HCT116 (cell line): ENCODE measurements around the gene CHST15. TPM values are rescaled to one million over a fixed set of nuclear protein-coding genes. Genes with fewer than 3 reads are reported as not detected.

Source experiments
- ATAC-seq: fragments of 200-7000 bp; cut with Tn5 transposase; 2 replicates; pipeline ENCODE4 v1.9.1; 2020; ENCODE audit warnings: mild to moderate bottlenecking, moderate library complexity
- BruUV-seq: library from RNA; stranded (reverse); fragments of 400-500 nt; replicated peaks from 2 replicates; lab custom pipeline; 2021; lab: Mats Ljungman, UMichigan
- CTCF ChIA-PET: fragments of 300-600 bp; sonication (Branson Sonifier 250); formaldehyde crosslinking; loops from one replicate; lab custom pipeline; 2021; ENCODE audit warnings: antibody characterized with exemption; lab: Charles Lee
- POLR2A ChIA-PET: fragments of 300-600, 350-600 bp; sonication (Branson Sonifier 250); formaldehyde crosslinking; loops from one replicate; lab custom pipeline; 2021; ENCODE audit warnings: antibody characterized with exemption; lab: Charles Lee
- RAD21 ChIA-PET, 2 experiments: fragments of 300-600 bp; sonication (Branson Sonifier 250); formaldehyde crosslinking; loops; one replicate each; lab custom pipeline; 2023; ENCODE audit warnings: low total read pairs in 2 of 2; ENCODE audit not compliant: uncharacterized antibody in 2 of 2, unreplicated experiment in 2 of 2, low non-redundant PET in 1 of 2; lab: Charles Lee
- DNase-seq: peaks from one replicate; pipeline ENCODE4 v3.0.0-alpha.2; 2010; ENCODE audit warnings: low read depth, low spot score
- H2AFZ ChIP-seq: fragments of 200-600 bp; shearing (Covaris generic), sonication (generic); 2 replicates; pipeline ENCODE4 v1.6.1; 2017; ENCODE audit warnings: low read depth, mixed run types, mixed read lengths, antibody characterized with exemption, low read length; ENCODE audit not compliant: poor library complexity, severe bottlenecking
- H3K27ac ChIP-seq: 2 replicates; pipeline ENCODE4 v1.5.1; 2012; ENCODE audit warnings: low read depth, low read length
- H3K27me3 ChIP-seq: fragments of 200-600 bp; sonication (generic); 2 replicates; pipeline ENCODE4 v1.6.1; 2016; ENCODE audit warnings: mixed run types, low read length, mixed read lengths; ENCODE audit not compliant: insufficient read depth
- H3K36me3 ChIP-seq, 2 experiments: fragments of 200-500 bp in 1 of 2; fragments of 200-600 bp in 1 of 2; sonication (Bioruptor generic) in 1 of 2; sonication (generic) in 1 of 2; 2 replicates each; pipeline versions ENCODE4 v1.5.1 to v1.6.1; 2014 to 2016; ENCODE audit warnings: low read length in 2 of 2, inconsistent platforms in 1 of 2, mixed read lengths in 1 of 2, mixed run types in 1 of 2; ENCODE audit not compliant: insufficient read depth in 2 of 2, control insufficient read depth in 1 of 2
- H3K4me1 ChIP-seq, 2 experiments: fragments of 200-600 bp in 1 of 2; sonication (generic) in 1 of 2; 2 replicates each; pipeline versions ENCODE4 v1.5.1 to v1.6.1; 2012 to 2017; ENCODE audit warnings: low read length in 2 of 2, inconsistent platforms in 1 of 2, mild to moderate bottlenecking in 1 of 2, mixed read lengths in 1 of 2, mixed run types in 1 of 2, moderate library complexity in 1 of 2; ENCODE audit not compliant: insufficient read depth in 2 of 2, control insufficient read depth in 1 of 2
- H3K4me2 ChIP-seq: fragments of 200-600 bp; sonication (generic); 2 replicates; pipeline ENCODE4 v1.6.1; 2017; ENCODE audit warnings: mixed run types, low read length, mixed read lengths
- H3K4me3 ChIP-seq, 2 experiments: fragments of 200-600 bp in 1 of 2; sonication (generic) in 1 of 2; replicated peaks in 1 of 2; 2 replicates each; pipeline ENCODE4 v1.5.1; 2011 to 2016; ENCODE audit warnings: low read length in 2 of 2, control low read depth in 1 of 2, low read depth in 1 of 2, mild to moderate bottlenecking in 1 of 2, mixed read lengths in 1 of 2, mixed run types in 1 of 2
- H3K79me2 ChIP-seq: fragments of 200-600 bp; sonication (generic); 2 replicates; pipeline ENCODE4 v1.6.1; 2017; ENCODE audit warnings: mild to moderate bottlenecking, mixed run types, low read length, moderate library complexity, mixed read lengths; ENCODE audit not compliant: insufficient read depth
- H3K9ac ChIP-seq: fragments of 200-600 bp; sonication (generic); 2 replicates; pipeline ENCODE4 v1.6.1; 2016; ENCODE audit warnings: low read length, mixed read lengths
- H3K9me2 ChIP-seq: fragments of 200-600 bp; sonication (generic), shearing (Covaris generic); 2 replicates; pipeline ENCODE4 v1.6.1; 2017; ENCODE audit warnings: mixed run types, mild to moderate bottlenecking, moderate library complexity; ENCODE audit not compliant: insufficient read depth
- H3K9me3 ChIP-seq, 2 experiments: fragments of 200-500 bp in 1 of 2; fragments of 200-600 bp in 1 of 2; sonication (Bioruptor generic) in 1 of 2; sonication (generic) in 1 of 2; 2 replicates each; pipeline ENCODE4 v1.6.1; 2014 to 2017; ENCODE audit warnings: low read length in 2 of 2, mixed read lengths in 2 of 2, inconsistent platforms in 1 of 2, low read depth in 1 of 2, mild to moderate bottlenecking in 1 of 2, mixed run types in 1 of 2, moderate library complexity in 1 of 2; ENCODE audit not compliant: control insufficient read depth in 1 of 2, insufficient read depth in 1 of 2
- H4K20me1 ChIP-seq: fragments of 200-600 bp; sonication (generic), shearing (Covaris generic); 2 replicates; pipeline ENCODE4 v1.6.1; 2017; ENCODE audit warnings: mixed run types, mild to moderate bottlenecking, moderate library complexity; ENCODE audit not compliant: insufficient read depth
- CEBPB ChIP-seq: IDR thresholded peaks from 2 replicates; pipeline ENCODE4 v1.6.1; 2012; ENCODE audit warnings: low read depth
- EGR1 ChIP-seq: IDR thresholded peaks from 2 replicates; pipeline ENCODE4 v1.6.1; 2012; ENCODE audit warnings: low read depth
- ELF1 ChIP-seq: IDR thresholded peaks from 2 replicates; pipeline ENCODE4 v1.6.1; 2012; ENCODE audit warnings: low read depth, borderline replicate concordance
- EZH2phosphoT487 ChIP-seq: fragments of 200-600 bp; IDR thresholded peaks from 2 replicates; pipeline ENCODE4 v1.6.1; 2018; ENCODE audit warnings: antibody characterized with exemption, borderline replicate concordance
- FOSL1 ChIP-seq: IDR thresholded peaks from 2 replicates; pipeline ENCODE4 v1.6.1; 2012; ENCODE audit warnings: low read depth
- JUND ChIP-seq: IDR thresholded peaks from 2 replicates; pipeline ENCODE4 v1.6.1; 2012
- POLR2A ChIP-seq: IDR thresholded peaks from 2 replicates; pipeline ENCODE4 v1.7.0; 2011; ENCODE audit warnings: borderline replicate concordance; ENCODE audit not compliant: insufficient read depth, insufficient read length; ENCODE audit errors: extremely low read depth
- SIN3A ChIP-seq: IDR thresholded peaks from 2 replicates; pipeline ENCODE4 v1.6.1; 2012; ENCODE audit warnings: low read depth
- SP1 ChIP-seq: IDR thresholded peaks from 2 replicates; pipeline ENCODE4 v1.6.1; 2012; ENCODE audit warnings: low read depth
- SRF ChIP-seq: IDR thresholded peaks from 2 replicates; pipeline ENCODE4 v1.6.1; 2012; ENCODE audit warnings: low read depth
- TCF7L2 ChIP-seq: IDR thresholded peaks from 2 replicates; pipeline ENCODE4 v1.7.0; 2011; ENCODE audit warnings: borderline replicate concordance, inconsistent platforms; ENCODE audit not compliant: insufficient read depth, insufficient read length; ENCODE audit errors: extremely low read depth
- YY1 ChIP-seq: IDR thresholded peaks from 2 replicates; pipeline ENCODE4 v1.6.1; 2011; ENCODE audit warnings: low read length, low read depth, moderate library complexity, mild to moderate bottlenecking; ENCODE audit not compliant: insufficient replicate concordance; ENCODE audit errors: extremely low read depth
- ZFX ChIP-seq: fragments of 450-650 bp; IDR thresholded peaks from 2 replicates; pipeline ENCODE4 v1.6.1; 2017
- ZNF274 ChIP-seq: fragments of 200-500 bp; sonication (Bioruptor generic); IDR thresholded peaks from 2 replicates; pipeline ENCODE4 v1.6.1; 2014; ENCODE audit warnings: mild to moderate bottlenecking, low read depth, low read length, inconsistent platforms
- intact Hi-C: fragments of 100-400 bp; cut with micrococcal nuclease; formaldehyde crosslinking; loops from 2 replicates; pipeline ENCODE4 v1.10.0; 2022
- total RNA-seq: library from RNA; stranded (reverse); gene quantifications from one replicate; pipeline ENCODE4 v1.2.1, GENCODE V29; 2021; ENCODE audit not compliant: unreplicated experiment
- TF ChIP-seq, protein P1 (sequence below): IDR thresholded peaks from 2 replicates; pipeline ENCODE4 v1.6.1; 2012
- TF ChIP-seq, protein P2 (sequence below): IDR thresholded peaks from 2 replicates; pipeline ENCODE4 v1.6.1; 2012
- TF ChIP-seq, protein P3 (sequence below), 3 experiments: fragments of 200-600 bp in 1 of 3; sonication (generic) in 1 of 3; IDR thresholded peaks in 2 of 3; conservative IDR thresholded peaks in 1 of 3; 2 replicates each; pipeline ENCODE4 v1.5.1; 2012 to 2017; ENCODE audit warnings: low read depth in 2 of 3, low read length in 2 of 3, antibody characterized with exemption in 1 of 3, borderline replicate concordance in 1 of 3, control low read depth in 1 of 3, mild to moderate bottlenecking in 1 of 3, mixed read lengths in 1 of 3, mixed run types in 1 of 3, moderate library complexity in 1 of 3; ENCODE audit not compliant: insufficient read depth in 1 of 3

CHST15 gene
- total RNA-seq, 1 experiment from 2014 or later: 47.2 TPM

DNA sequence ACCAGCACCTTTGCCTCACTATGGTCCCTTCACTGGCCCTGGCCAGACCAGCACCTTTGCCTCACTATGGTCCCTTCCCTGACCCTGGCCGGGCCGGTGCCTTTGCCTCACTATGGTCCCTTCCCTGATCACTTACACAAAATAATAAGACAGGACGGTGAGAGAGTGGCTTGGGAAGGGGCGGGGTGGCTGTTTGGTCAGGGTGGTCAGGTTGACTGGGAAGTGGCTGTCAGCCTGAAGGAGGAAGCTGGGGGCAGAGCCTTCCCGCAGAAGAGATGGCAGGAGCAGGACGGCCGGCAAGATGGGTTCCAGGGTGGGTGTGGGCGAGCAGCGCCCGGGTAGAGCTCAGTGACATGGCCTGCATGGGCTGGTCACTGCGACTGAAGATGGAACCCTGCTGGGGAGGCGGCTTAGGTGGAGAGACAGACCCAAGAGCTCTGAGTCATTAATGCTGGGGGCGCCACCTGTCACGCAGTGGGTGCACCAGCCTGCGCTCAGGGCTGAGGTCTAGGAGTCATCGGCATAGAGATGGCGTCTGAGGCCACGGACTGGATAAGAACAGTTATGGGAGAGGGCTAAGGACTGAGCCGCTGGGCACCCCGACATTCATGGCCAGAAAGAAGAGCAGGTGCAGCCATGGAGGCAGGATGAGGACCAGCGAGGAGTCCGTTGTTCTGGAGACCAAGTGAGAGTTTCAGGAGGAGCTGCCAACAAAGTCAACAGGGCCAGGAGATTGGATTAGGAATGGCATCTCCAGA, 91.8 kb downstream of the CHST15 start:
- H3K4me3 ChIP-seq: no peak overlapping the region
- no peaks in the 10 kb centered on the region; the same call in 1 of the 2 replicates for H3K79me2 ChIP-seq
- H3K27me3 ChIP-seq: no peaks in the 10 kb centered on the region
- DNase-seq (no peak), ATAC-seq (no peak)
- CTCF ChIA-PET: interaction anchor here (2.5 kb wide), 1 partner anchor 388 kb away, joined by 7 read pairs; no protein-coding TSS in a partner anchor
- no peak overlapping the region for H2AFZ ChIP-seq
- TF ChIP-seq EGR1 (no peak), POLR2A (no peak), YY1 (no peak), TCF7L2 (no peak), EZH2phosphoT487 (no peak), ZNF274 (no peak), CEBPB (no peak), SRF (no peak)
- TF ChIP-seq, protein P1, sequence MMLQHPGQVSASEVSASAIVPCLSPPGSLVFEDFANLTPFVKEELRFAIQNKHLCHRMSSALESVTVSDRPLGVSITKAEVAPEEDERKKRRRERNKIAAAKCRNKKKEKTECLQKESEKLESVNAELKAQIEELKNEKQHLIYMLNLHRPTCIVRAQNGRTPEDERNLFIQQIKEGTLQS: no peak
- H3K27ac ChIP-seq: no peak overlapping the region
- RAD21 ChIA-PET: no interaction called here
- H3K4me1 ChIP-seq: peaks cover 0 to 3% of the 10 kb centered on the region in 2 experiments; a peak in 2 of 4 replicates
- no peaks in the 10 kb centered on the region for H3K9me2 ChIP-seq
- POLR2A ChIA-PET: no interaction called here
- H3K4me2 ChIP-seq: no peak overlapping the region
- no peak overlapping the region for H3K9ac ChIP-seq
- no peaks in the 10 kb centered on the region for H3K36me3 ChIP-seq
- no TSS peak for BruUV-seq
- intact Hi-C loops: no loop called here
- no peaks in the 10 kb centered on the region for H4K20me1 ChIP-seq
- H3K9me3 ChIP-seq: no peaks in the 10 kb centered on the region

DNA sequence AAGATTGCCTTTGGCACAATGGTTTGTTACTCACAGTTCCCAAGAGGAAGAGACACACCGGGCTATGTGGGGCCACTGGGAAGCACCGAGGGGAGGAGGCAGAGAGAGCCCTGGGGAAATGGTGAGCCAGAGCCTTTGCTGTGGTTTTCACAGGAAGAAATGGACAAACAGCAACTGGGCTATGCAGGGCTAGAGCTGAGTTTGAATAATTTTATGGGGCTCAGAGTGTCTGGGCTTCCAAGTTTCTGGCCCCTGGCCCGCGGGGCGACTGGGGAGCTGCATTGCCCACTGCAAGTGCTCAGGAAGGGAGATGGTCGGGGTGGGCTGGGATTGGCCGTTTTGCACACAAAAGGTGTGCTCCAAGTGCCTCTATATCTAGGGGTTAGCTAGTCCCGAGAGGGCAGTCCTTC, 92.6 kb downstream of the CHST15 start:
- no peaks in the 10 kb centered on the region for H3K9me3 ChIP-seq
- H3K36me3 ChIP-seq: no peaks in the 10 kb centered on the region
- H3K27me3 ChIP-seq: no peaks in the 10 kb centered on the region
- H4K20me1 ChIP-seq: no peaks in the 10 kb centered on the region
- ChIA-PET POLR2A (no interaction called here), CTCF (interaction anchor here (2.5 kb wide), 1 partner anchor 388 kb away, joined by 7 read pairs; no protein-coding TSS in a partner anchor), RAD21 (no interaction called here)
- H3K27ac ChIP-seq: no peak overlapping the region
- BruUV-seq: no TSS peak
- no peak overlapping the region for H2AFZ ChIP-seq
- intact Hi-C loops: no loop called here
- no peak overlapping the region for H3K4me3 ChIP-seq
- ATAC-seq: no peak
- no peak overlapping the region for H3K9ac ChIP-seq
- no peaks in the 10 kb centered on the region for H3K9me2 ChIP-seq
- no peak for DNase-seq
- H3K4me1 ChIP-seq: peaks cover 6 to 10% of the 10 kb centered on the region in 2 experiments; a peak in 3 of 4 replicates
- H3K79me2 ChIP-seq: no peaks in the 10 kb centered on the region
- no peak overlapping the region for H3K4me2 ChIP-seq
- no peak for TF ChIP-seq JUND
- TF ChIP-seq, protein P1: no peak
- TF ChIP-seq SRF: no peak
- no peak for TF ChIP-seq SIN3A
- TF ChIP-seq ZFX: no peak
- TF ChIP-seq SP1: no peak
- TF ChIP-seq FOSL1: no peak
- TF ChIP-seq, protein P2, sequence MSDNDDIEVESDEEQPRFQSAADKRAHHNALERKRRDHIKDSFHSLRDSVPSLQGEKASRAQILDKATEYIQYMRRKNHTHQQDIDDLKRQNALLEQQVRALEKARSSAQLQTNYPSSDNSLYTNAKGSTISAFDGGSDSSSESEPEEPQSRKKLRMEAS: no peak
- no peak for TF ChIP-seq YY1
- TF ChIP-seq, protein P3, sequence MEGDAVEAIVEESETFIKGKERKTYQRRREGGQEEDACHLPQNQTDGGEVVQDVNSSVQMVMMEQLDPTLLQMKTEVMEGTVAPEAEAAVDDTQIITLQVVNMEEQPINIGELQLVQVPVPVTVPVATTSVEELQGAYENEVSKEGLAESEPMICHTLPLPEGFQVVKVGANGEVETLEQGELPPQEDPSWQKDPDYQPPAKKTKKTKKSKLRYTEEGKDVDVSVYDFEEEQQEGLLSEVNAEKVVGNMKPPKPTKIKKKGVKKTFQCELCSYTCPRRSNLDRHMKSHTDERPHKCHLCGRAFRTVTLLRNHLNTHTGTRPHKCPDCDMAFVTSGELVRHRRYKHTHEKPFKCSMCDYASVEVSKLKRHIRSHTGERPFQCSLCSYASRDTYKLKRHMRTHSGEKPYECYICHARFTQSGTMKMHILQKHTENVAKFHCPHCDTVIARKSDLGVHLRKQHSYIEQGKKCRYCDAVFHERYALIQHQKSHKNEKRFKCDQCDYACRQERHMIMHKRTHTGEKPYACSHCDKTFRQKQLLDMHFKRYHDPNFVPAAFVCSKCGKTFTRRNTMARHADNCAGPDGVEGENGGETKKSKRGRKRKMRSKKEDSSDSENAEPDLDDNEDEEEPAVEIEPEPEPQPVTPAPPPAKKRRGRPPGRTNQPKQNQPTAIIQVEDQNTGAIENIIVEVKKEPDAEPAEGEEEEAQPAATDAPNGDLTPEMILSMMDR (IDR thresholded peaks at IDR 0.05 in 2 of 3, conservative IDR thresholded peaks at IDR 0.05 in 1 of 3; ENCODE audit: borderline replicate concordance in 1 of 3, insufficient read depth in 1 of 3, low read depth in 2 of 3, low read length in 2 of 3): no peak
- no peak for TF ChIP-seq ZNF274
- no peak for TF ChIP-seq ELF1
- TF ChIP-seq POLR2A: no peak
- TF ChIP-seq CEBPB: no peak
